ENCODE results near the gene PPP1R14C. TPM values are rescaled to one million over a fixed set of nuclear protein-coding genes. Genes with fewer than 3 reads are reported as not detected.
A peak's percentile ranks its signal among the peaks of the same experiment; 100 is the strongest.

PPP1R14C gene
- total RNA-seq, 1 donor: 2.1 TPM

DNA sequence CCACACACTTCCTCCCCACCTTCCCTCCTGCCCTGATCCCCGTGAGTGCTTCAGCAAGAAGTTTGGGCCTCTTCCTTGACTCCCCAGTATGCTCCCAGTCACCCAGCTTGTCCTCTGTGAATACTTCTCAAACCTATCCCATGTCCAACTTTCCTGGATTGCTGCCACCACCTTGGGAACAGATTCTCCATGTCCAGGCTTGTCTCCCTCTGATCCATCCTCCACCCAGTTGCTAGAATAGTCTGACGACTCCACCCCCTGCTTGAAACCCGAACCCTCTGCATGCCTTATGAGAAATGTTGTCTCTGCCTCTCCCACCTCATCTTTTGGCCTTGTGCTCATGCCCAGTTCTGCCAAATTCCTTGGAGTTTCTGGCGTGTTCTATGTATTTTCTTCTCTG is 108.0 kb downstream of the PPP1R14C start:
- peak; percentile 81 for DNase-seq (ENCODE audit: low read depth)
- H3K4me3 ChIP-seq (ENCODE audit: low read depth, low read length): no peak overlapping the region
- TF ChIP-seq CTCF (IDR thresholded peaks at IDR 0.05; ENCODE audit: insufficient read depth, low read length): no peak

- no peak for DNase-seq (ENCODE audit: low read depth)
- no peak overlapping the region for H3K4me3 ChIP-seq (ENCODE audit: low read depth, low read length)
- no peak for TF ChIP-seq CTCF (IDR thresholded peaks at IDR 0.05; ENCODE audit: insufficient read depth, low read length)
Measured at GRCh38 chr6:150251566-150252186, 108.8 kb downstream of the PPP1R14C start.

GRCh38 chr6:150252714-150253444 is 110.0 kb downstream of the PPP1R14C start:
- DNase-seq (ENCODE audit: low read depth): no peak
- no peak for TF ChIP-seq CTCF (IDR thresholded peaks at IDR 0.05; ENCODE audit: insufficient read depth, low read length)
- H3K4me3 ChIP-seq (ENCODE audit: low read depth, low read length): no peak overlapping the region

DNA sequence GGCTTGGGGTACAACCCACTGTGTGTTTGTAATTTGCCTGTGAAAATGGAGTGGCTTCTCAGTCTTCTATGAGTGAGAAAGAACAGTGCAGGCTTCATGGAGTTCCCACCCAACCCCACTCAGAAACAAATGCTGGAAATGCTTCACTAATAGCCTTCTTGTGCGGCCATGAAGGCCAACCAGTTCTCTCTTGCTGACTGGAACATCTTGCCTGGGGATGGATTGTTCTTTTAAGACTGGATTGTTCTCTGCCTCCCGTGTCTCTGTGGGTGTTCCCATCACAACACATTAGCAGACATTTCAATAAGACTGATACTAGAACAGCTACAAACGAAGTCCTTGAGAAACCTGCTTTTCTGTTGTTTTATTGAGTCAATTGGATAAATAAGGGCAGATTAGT is 110.6 kb downstream of the PPP1R14C start:
- no peak for TF ChIP-seq CTCF (IDR thresholded peaks at IDR 0.05; ENCODE audit: insufficient read depth, low read length)
- DNase-seq (ENCODE audit: low read depth): no peak
- no peak overlapping the region for H3K4me3 ChIP-seq (ENCODE audit: low read depth, low read length)

- no peak for TF ChIP-seq CTCF (IDR thresholded peaks at IDR 0.05; ENCODE audit: insufficient read depth, low read length)
Measured at GRCh38 chr6:150254770-150255169, 111.9 kb downstream of the PPP1R14C start.

GRCh38 chr6:150255840-150256239 is 113.0 kb downstream of the PPP1R14C start:
- no peak for TF ChIP-seq CTCF (IDR thresholded peaks at IDR 0.05; ENCODE audit: insufficient read depth, low read length)
- no peak for DNase-seq (ENCODE audit: low read depth)
- H3K4me3 ChIP-seq (ENCODE audit: low read depth, low read length): no peak overlapping the region

More at GRCh38 chr6:150254770-150255169, 111.9 kb downstream of the PPP1R14C start:
- peak; percentile 51 for DNase-seq (ENCODE audit: low read depth)
- H3K4me3 ChIP-seq (ENCODE audit: low read depth, low read length): no peak overlapping the region

Data from fibroblast of the aortic adventitia (primary cell).